Glomerular visceral epithelial cell (primary cell): ENCODE data around the gene PRMT7.

ENCODE experiments used
- DNase-seq: peaks from one replicate; pipeline ENCODE4 v3.0.0-alpha.2; 2016; ENCODE audit errors: extremely low spot score

The PRMT7 gene

DNA sequence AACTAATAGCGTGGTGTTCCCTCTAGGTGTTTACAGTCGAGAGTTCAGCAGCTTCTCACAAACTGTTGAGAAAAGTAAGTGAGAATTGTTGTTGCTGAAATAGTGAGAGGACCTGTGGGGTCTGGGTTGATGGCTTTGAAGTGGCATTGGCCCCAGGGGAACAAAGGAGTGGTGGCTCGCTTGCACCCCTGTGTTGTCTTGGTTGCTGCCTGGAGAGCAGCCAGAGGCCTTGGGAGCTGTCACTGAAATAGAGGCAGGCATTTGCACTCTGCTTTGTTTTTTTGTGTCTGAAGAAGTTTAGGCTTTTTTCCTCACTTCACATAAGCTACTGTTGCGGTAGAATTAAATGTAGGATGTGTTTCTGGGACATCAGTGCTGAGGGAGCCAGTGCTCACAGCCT lies 36.8 kb downstream of the PRMT7 start:
- DNase-seq, result no peak

DNA sequence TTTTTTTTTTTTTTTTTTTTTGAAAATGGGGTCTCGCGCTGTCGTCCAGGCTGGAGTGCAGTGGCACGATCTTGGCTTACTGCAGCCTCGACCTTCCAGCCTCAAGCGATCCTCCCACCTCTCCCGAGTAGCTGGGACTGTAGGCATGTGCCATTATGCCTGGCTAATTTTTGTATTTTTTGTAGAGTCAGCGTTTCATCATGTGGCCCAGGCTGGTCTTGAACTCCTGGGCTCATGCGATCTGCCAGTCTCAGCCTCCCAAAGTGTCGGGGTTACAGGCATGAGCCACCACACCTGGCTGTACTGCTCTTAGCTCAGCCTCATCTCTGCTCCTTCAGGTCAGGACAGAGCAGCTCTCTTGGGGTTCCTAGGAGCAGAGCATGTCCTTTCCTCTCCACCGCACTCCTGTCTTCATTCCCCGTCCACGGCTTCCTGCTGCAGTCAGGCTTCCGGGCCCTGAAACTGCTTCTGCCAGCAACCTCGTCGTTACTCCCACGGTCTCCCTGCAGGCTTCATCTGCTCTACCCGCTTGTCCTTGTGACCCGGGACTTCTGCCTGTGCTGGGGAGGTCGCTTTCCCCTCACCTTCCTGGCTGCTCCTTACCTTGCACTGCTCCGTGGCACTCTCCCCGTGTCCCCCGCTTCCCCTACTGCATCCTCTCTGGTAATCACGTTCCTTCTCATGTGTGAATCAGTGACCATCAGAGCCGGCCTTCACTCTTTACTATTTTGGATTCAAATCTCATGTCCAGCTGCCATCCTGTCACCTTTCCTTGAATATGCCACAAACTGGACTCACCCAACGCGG lies 38.0 kb downstream of the PRMT7 start:
- DNase-seq, result no peak

DNA sequence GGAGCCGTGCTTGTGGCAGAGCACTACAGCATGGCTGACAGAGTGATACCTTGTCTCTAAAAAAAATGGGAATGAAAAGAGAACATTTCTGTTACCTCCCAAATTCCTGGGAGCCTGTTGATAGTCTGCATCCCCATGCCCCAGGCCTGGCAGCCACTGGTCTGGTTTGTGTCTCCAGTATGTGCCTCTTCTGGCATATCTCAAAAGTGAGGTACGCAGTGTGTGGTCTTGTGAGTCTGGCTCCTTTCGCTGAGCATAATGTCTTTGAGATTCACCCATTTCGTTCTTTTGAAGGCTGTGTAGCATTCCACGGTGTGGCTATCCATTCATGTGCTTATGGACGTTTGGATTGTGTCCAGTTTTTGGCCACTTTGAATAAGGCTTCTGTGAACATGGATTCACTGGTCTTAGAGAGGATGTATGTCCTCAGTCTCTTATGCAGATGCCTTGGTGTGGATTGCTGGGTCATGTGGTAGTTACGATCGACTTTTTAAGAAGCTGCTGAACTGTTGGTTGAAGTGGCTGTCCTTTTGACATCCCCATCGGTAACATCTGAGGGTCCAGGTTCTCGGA lies 39.1 kb downstream of the PRMT7 start:
- no peak for DNase-seq

DNA sequence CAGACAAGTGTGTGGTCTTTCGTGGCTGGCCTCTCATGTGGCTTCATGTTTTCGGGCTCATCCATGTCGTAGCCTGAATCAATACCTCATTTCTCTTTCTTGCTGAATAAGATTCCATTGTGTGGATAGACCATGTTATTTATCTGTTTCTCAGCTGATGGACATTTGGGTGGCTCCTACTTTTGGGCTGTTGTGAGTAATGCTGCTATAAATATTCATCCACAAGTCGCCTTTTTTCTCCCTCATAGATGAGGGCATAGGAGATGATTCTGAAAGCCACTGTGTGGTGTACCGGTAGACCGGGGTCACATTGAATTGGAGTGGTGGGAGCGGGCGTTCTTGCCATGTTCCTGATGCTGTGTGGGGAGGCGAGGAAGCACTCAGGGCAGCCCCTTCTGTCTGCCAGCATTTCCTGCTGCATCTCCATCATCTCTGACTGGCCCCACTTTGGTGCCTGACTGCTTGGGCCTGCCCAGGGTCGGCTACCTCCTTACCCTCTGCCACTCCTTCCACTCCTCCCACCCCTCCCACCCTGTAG lies 40.1 kb downstream of the PRMT7 start:
- no peak for DNase-seq

DNA sequence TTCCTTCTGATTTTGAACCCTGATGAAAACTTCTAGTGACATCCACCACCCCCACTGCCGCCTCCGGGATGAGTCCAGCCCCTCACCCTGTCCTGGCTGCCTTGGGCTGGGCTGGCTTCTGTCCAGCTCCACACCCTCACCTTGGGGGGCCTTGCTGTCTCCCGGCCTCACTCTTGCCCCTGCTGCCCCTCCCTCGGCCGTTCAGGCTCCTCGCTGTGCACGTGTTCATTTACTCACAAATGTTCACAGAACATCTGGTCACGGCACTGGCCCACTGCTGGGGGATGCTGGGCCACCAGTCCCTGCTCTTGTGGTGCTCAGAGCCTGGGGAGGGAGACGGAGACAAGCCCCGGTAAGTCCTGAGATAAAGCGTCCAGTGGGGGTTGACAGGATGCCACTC lies 40.6 kb downstream of the PRMT7 start:
- DNase-seq, result no peak

DNA sequence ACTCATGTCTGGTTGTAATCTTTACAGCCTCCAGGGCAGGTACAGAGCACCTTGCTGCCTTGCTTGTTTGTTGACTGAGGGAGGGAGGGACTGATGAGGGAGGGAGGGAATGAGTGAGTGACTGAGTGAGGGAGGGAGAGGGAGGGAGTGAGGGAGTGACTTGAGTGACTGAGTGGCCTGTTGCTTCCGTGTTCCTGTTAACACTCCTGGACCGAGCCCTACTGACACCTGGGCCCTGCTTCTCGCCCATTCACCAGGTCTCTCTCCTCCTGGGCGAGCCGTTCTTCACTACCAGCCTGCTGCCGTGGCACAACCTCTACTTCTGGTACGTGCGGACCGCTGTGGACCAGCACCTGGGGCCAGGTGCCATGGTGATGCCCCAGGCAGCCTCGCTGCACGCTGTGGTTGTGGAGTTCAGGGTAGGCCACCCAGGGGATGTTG lies 41.2 kb downstream of the PRMT7 start:
- DNase-seq, result no peak

DNA sequence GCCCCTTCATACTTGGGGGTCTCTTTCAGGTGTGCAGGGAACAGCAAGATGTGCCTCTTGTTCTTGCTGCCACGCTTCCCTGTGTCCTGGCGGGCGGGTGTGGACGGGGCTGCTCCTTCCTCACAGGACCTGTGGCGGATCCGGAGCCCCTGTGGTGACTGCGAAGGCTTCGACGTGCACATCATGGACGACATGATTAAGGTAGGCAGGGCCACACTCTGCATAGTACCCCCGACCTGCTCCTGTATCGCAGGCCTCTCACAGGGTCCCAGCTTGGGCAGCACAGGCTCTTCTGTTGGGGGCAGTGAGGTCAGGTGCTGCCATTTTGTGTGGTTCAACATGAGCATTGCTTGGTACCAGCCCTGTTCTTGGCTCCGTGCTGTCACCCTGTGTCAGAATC lies 42.5 kb downstream of the PRMT7 start:
- no peak for DNase-seq

DNA sequence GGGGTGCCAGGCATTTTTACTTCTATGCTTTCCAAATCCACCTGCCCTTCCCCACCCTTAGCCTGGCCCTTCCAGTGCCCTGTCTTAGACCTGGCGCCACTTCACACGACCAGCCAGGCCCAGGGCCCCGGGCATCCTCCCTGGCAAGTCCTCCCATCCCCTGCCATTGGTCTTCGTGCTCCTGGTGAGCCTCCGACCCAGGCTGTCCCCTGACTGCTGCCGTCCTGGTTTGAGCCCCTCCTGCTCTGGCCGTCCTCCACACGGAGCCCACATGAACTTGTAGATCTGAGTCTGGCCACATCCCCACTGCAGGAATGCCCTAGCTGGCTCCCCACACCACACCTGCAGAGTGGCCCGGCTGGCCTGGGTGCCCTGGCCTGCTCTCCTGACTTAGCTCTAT lies 44.0 kb downstream of the PRMT7 start:
- DNase-seq, result no peak

DNA sequence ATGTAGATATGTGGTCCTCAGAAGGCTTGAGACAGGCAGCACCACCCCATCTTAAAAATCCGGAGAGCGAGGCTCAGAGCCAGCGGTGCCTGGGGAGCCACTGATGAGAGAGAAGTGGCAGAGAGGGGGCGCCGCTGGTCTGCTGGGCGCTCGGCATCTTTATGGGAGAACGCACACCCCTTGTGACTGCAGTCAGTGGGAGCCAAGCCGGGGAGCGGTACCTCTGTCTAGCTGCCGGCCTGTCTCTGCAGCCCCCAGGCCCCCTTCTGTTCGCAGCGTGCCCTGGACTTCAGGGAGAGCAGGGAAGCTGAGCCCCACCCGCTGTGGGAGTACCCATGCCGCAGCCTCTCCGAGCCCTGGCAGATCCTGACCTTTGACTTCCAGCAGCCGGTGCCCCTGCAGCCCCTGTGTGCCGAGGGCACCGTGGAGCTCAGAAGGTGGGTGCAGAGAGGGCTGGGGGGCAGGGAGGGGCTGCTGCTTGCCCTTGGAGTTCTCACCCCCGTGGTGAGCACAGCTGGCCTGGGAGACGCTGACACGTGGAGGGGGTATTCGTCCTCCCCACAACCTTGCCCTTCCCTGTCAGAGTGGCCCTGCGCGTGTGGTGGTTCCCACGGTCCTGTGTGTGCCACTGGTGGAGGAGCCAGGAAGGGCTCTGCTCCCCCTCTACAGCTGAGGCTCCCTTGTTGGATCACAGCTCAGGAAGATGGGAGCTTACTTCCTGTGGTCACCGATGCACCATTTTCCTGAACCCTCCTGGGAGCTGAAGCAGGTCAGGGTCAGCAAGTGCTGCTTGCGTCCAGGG lies 44.8 kb downstream of the PRMT7 start:
- no peak for DNase-seq

DNA sequence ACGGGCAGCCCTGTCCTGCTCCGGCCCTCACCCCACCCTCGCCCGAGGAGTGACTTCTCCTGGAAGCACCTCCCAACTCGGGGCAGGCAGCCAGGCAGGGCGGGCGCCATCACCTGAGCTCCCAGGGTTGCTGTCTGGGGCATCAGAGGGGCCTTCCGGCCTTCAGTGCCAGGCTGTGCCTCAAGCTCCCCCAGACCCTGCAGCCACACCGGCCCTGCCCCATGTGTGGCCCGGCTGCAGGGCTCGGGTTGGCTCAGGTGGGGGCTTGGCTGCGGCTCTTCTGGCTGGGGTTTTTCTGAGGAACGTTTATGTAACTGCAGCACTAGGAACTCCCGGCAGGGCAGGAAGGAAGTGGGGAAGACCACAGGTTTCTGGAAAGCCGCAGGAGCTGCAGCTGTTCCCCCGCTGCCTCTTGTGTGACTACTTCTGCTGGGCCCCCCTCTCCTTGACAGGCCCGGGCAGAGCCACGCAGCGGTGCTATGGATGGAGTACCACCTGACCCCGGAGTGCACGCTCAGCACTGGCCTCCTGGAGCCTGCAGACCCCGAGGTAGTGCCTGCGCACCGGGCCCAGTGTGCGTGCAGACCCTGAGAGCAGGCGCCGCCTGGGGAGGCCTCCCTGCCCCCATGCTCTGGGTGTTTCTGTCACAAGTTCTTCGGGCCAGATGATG lies 45.6 kb downstream of the PRMT7 start:
- DNase-seq, result no peak

DNA sequence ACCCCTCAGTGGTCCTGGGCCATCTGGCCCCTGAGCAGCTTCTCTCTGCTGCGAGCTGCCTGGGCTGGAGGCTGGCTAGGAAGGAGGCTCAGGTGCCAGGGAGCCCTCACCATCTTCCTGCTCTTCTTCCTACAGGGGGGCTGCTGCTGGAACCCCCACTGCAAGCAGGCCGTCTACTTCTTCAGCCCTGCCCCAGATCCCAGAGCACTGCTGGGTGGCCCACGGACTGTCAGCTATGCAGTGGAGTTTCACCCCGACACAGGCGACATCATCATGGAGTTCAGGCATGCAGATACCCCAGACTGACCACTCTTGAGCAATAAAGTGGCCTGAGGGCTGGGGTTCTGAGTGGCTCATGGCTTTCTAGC lies 46.1 kb downstream of the PRMT7 start:
- DNase-seq, result no peak

DNA sequence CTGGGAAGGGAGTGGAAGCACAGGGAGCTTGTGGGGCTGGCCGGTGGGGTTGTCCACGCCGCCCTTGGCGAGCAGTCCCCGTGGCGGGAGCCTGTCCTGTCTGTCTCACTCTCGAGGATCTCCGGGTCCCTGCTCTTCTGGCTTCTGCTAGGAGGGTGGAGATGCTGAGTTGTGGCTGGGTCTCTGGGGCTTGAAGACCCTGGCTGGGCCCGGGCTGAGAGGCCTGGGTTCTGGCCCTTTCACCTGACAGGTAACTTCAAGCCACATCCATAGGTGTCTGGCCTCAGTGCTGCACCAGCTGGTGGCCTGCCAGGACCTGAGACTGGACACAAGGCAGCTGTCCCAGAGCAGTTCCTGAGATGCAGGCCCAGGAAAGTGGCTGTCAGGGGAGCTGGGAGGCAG lies 46.7 kb downstream of the PRMT7 start:
- no peak for DNase-seq

DNA sequence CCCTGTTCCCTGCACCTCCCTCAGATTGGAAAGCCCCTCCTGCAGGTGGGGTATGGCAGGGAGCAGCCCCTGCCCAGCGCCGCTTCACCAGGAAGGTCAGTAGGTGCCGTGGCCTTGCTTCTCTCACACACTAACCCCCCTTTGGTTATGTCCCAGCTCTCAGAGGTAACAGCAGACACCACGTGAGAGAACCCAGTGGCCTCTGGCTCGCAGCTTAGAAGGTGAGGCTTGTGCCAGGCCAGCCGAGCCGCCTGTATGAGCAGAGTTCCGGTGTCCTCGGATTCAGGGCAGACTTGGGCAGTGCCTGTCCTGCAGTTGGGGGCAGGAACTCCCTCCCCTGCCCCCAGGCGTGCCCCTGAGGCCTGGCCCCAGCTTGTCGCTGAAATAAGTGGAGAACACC lies 47.1 kb downstream of the PRMT7 start:
- DNase-seq, result no peak

DNA sequence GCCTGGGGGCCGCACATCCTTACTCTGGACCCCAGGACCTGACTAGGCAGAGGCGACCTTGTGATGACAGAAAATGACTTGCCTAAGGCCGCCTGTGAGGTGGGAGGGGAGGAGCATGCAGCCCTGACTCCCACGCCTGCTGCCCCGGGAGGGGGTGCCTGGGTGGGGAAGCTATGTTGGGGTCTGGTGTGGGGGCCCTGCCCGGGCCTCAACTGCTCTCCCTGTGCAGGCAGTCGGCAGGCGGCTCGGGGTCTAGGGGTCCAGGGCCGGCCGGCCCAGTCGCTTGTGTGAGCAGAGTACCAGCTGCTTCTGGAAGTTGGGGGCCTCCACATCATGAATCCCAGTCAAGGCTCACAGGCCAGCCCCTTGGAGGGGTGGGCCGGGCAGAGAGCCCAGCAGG lies 48.1 kb downstream of the PRMT7 start:
- DNase-seq, result no peak

DNA sequence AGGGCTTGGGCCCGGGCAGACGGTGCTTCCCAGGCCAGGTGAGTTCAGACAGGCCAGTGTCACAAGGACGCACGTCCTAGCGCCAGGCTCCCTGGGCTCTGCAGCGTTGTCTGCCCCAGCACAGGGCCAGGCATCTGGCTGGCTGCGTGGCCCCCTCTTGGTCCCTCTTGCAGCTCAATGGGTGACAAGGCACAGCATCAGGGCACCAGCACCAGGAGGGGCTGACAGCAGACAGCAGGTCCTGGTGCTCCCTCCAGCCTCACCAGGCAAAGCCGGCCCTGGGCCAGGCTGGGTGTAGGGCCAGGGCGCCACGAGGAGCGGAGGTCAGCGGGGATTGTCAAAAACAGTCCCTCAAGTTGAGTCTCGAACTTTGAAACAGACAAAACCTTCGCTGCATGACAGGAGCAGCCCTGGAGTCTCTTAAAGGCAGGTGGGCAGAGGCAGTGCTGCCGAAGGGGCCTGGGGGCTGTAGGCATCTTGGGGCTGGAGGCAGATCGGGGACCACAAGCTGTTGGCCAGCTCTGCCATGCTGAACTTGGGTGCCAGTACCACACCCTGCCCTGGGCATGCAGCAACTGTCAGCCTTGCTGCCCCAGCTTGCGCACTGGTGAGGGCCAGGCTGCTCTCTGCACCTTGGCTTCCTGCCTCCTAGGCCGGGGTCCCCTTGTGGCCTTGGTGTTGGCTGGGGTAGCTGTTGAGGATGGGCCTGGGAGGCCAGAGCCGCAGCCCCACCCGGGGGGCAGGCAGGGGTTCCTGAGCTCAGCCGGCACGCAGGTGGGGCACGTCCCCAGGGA lies 48.8 kb downstream of the PRMT7 start:
- DNase-seq, result no peak

DNA sequence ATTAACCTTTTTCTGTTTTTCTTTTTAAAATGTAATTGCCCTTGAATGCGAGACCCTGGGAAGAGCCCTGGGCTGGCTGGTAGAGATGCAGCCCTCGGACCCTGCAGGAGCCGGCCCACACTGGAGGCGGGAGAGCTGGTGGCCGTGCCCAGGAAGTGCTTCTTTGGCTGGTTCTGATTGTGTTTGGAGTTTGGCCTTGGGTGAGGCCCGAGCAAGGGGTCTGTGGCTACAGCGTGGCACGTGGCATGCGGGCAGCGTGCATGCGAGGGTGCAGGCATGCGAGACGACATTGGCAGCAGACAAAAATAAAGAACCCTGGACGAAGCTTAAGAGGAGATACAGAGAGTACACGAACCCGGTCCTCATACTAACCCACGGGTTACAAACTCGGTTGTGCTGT lies 49.7 kb downstream of the PRMT7 start:
- DNase-seq, result no peak

DNA sequence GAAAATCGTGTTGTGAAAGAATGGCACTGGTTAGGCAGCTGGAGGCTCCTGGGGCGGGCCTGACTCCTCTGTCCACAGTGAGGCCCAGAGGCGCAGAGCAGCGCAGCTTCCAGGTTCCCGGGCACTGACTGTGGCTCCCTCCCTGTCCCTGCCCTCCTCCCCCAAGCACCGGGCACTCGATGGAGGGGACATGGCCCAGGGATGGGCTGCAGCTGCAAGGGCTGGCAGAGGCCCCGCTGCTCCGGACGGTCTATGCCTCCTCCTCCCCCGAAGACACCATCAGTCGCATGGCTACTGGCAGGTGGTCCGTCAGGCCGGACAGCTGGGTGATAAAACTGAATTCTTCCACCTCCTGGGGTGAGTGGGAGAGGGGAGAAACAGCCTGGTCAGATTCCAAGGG lies 50.1 kb downstream of the PRMT7 start:
- no peak for DNase-seq

DNA sequence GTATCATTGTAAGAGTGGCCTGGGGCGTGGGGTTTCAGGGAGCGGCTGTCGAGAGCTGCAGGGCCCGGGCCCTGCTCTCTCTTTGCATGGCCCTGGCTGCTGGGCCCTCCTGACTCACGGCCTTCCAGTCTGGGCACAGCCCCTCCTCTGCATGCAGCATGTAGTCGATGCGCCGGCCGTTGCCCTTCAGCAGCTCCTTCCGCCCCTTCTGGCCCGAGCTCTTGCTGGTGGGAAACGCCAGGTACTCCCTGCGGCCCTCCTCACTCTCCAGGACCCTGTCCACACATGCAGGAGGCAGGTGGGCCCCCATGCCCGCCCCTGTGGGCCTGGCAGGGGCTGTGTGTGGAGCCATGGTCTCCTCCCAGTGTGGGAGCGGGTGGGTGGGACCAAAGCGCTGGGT lies 50.7 kb downstream of the PRMT7 start:
- DNase-seq, result no peak

DNA sequence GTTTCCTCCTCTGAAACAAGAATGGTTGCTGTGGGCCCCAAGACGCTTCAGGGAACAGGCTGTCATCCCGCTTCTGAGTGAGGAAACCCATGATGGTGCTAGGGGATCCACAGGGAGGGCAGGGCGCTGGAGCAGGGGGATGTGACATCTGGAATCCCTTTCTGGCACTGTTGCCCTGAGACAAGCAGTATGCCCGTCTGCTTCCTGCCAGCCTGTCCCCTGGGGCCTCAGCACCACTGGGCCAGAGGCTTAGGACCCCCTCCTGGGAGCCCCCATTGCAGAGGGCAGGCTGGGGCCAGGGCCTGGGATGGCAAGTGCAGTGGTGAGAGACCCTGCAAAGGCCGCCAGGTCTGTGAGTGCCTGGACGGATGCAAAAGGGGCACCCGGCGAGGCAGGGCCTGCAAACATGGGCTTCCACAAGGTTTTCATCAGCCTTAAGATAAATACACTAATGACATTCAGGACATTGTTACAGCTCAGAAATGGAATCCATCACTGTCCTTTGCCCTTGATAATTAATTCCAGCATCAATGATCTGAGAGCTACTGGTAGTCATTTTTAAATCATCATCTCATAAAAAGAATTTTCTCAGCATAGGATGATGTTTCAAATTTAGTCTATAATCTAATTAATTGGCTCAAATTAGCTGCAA lies 51.6 kb downstream of the PRMT7 start:
- DNase-seq, result no peak

DNA sequence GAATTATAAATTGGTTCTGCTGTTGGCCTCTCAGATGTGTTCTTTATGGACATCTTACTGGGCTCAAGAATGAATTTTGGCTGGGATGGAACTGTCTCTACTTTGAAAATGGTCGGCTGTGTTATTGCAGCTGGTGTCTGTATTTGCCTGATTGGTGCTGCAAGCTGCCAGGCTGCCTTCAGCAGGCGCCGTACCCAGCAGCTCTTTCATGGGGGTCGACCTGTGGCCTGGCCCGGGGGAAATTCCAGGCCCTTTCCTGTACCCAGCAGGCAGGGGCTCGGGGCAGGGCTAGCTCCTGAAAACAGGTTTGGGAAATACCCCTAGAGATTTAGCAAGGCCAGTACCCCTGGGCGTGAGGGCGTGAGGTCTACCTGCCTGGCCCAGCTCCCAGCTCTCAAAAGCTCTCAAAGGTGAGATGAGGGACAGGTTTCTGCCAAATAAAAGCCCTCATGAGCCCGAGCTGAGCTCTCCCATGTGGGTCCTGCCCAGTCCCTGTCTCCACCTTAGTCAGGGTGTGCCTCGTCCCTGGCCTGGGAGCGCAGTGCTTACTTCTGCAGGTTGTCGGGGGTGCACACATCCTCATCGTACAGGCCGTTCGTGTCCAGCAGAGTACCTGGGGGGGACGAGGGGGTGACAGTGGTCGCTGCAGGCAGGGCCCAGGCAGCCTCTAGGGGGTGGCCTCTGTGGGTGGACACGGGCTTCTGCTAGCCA lies 52.3 kb downstream of the PRMT7 start:
- DNase-seq, result no peak
